Thyroid gland (tissue), 4 donors: ENCODE data around the gene CD276. TPM values are rescaled to one million over a fixed set of nuclear protein-coding genes. Genes with fewer than 3 reads are reported as not detected.

Experiments used
- DNase-seq, 2 donors: peaks; one replicate each; pipeline ENCODE4 v3.0.0-alpha.2; 2019
- H3K27ac ChIP-seq, 3 donors: fragments of 200-600 bp; sonication (generic); 1 replicate in 2 of 3; 2 replicates in 1 of 3; pipeline ENCODE4 v1.5.1; 2016 to 2019; ENCODE audit warnings: mild to moderate bottlenecking in 1 of 3, moderate library complexity in 1 of 3
- H3K27me3 ChIP-seq: fragments of 200-600 bp; sonication (generic); one replicate; pipeline ENCODE4 v1.5.1; 2019
- H3K36me3 ChIP-seq, 2 donors: fragments of 200-600 bp; sonication (generic); one replicate each; pipeline ENCODE4 v1.5.1; 2016 to 2019
- H3K4me1 ChIP-seq, 2 donors: fragments of 200-600 bp; sonication (generic); one replicate each; pipeline ENCODE4 v1.5.1; 2017 to 2019
- H3K4me3 ChIP-seq, 3 donors: fragments of 200-600 bp; sonication (generic); replicated peaks in 1 of 3; 1 replicate in 2 of 3; 2 replicates in 1 of 3; pipeline ENCODE4 v1.5.1; 2016; ENCODE audit warnings: mild to moderate bottlenecking in 1 of 3
- H3K9me3 ChIP-seq: fragments of 200-600 bp; sonication (generic); one replicate; pipeline ENCODE4 v1.5.1; 2017
- CTCF ChIP-seq, 6 experiments: fragments of 200-600 bp in 3 of 6; fragments of 450-650 bp in 3 of 6; sonication (generic) in 3 of 6; IDR thresholded peaks; one replicate each; pipeline ENCODE4 v1.5.1; 2016 to 2019; ENCODE audit warnings: antibody characterized with exemption in 6 of 6, mild to moderate bottlenecking in 2 of 6, inconsistent platforms in 1 of 6, moderate library complexity in 1 of 6
- POLR2A ChIP-seq, 2 donors: fragments of 450-650 bp; IDR thresholded peaks; one replicate each; pipeline ENCODE4 v1.6.1; 2017; ENCODE audit warnings: antibody characterized with exemption in 2 of 2, mild to moderate bottlenecking in 2 of 2, moderate library complexity in 1 of 2
- WGBS, 2 donors: methylation state at CpG; one replicate each; pipeline ENCODE4 v1.1.5; 2017; 5-methylcytosine and 5-hydroxymethylcytosine counted together
- intact Hi-C: fragments of 100-400 bp; cut with DNase I; formaldehyde crosslinking; loops from one replicate; pipeline ENCODE4 v1.15.1; 2023
- total RNA-seq, 4 donors: library from RNA; depleted of rRNA; stranded (reverse); fragments of >200 nt; gene quantifications; one replicate each; pipeline ENCODE4 v1.2.3, GENCODE V29; 2016

CD276 gene
- total RNA-seq, 4 donors from 2014 or later, result 22.6 to 39.5 (median 28.9) TPM

- Histone ChIP-seq H3K4me1 (peaks cover 7 to 29% of the 10 kb centered on the region in 2 donors), H3K27ac (peak overlapping the region in 2 of 3 donors; percentile 79 to 87), H3K27me3 (no peaks in the 10 kb centered on the region), H3K9me3 (no peaks in the 10 kb centered on the region), H3K4me3 (no peak overlapping the region), H3K36me3 (no peaks in the 10 kb centered on the region)
- WGBS, 2 donors, result 56 to 62% methylated on average over 7 of the region's 7 CpGs
- TF ChIP-seq POLR2A (IDR thresholded peaks at IDR 0.05) (no peak), CTCF (IDR thresholded peaks at IDR 0.05) (peak in 3 of 6 experiments; percentile 27 to 39 (median 31))
- no peak for DNase-seq
- intact Hi-C loops, result no loop called here
Measured at GRCh38 chr15:73683257-73683776, 866 bp upstream of the CD276 start.

- Histone ChIP-seq H3K27ac (peak overlapping the region; percentile 58 to 87 (median 79)), H3K4me1 (peaks cover 7 to 34% of the 10 kb centered on the region in 2 donors), H3K36me3 (no peaks in the 10 kb centered on the region), H3K27me3 (no peaks in the 10 kb centered on the region), H3K4me3 (peak overlapping the region; percentile 54 to 97 (median 90)), H3K9me3 (no peaks in the 10 kb centered on the region)
- intact Hi-C loops, result no loop called here
- 7 to 9% methylated on average over 20 to 23 of the region's 52 CpGs for WGBS, 2 donors
- DNase-seq, result peak; percentile 37 to 43
- TF ChIP-seq CTCF (IDR thresholded peaks at IDR 0.05), result no peak
- TF ChIP-seq POLR2A (IDR thresholded peaks at IDR 0.05), result no peak
Measured at GRCh38 chr15:73684581-73685455, 635 bp downstream of the CD276 start.

- peaks cover 7 to 34% of the 10 kb centered on the region in 2 donors for H3K4me1 ChIP-seq
- 70 to 75% methylated on average over 6 of the region's 6 CpGs for WGBS, 2 donors
- DNase-seq, result no peak
Measured at GRCh38 chr15:73685981-73686380, 1.8 kb downstream of the CD276 start.

GRCh38 chr15:73686781-73687256 lies 2.6 kb downstream of the CD276 start:
- intact Hi-C loops, result no loop called here
- Histone ChIP-seq H3K27ac (peak overlapping the region in 1 of 3 donors; percentile 15), H3K36me3 (no peaks in the 10 kb centered on the region), H3K27me3 (no peaks in the 10 kb centered on the region), H3K4me3 (no peak overlapping the region), H3K4me1 (peaks cover 7 to 34% of the 10 kb centered on the region in 2 donors), H3K9me3 (no peaks in the 10 kb centered on the region)
- WGBS, 2 donors, result 60 to 71% methylated on average over 4 of the region's 4 CpGs
- no peak for DNase-seq
- no peak for TF ChIP-seq POLR2A (IDR thresholded peaks at IDR 0.05)
- no peak for TF ChIP-seq CTCF (IDR thresholded peaks at IDR 0.05)

More at GRCh38 chr15:73685981-73686380, 1.8 kb downstream of the CD276 start:
- intact Hi-C loops, result no loop called here
- TF ChIP-seq CTCF (IDR thresholded peaks at IDR 0.05), result no peak
- no peak for TF ChIP-seq POLR2A (IDR thresholded peaks at IDR 0.05)
- no peaks in the 10 kb centered on the region for H3K9me3 ChIP-seq
- H3K36me3 ChIP-seq, result no peaks in the 10 kb centered on the region
- no peaks in the 10 kb centered on the region for H3K27me3 ChIP-seq
- H3K4me3 ChIP-seq, result no peak overlapping the region
- peak overlapping the region in 1 of 3 donors; percentile 50 for H3K27ac ChIP-seq

- 97 to 100% methylated on average over 2 of the region's 2 CpGs for WGBS, 2 donors
- Histone ChIP-seq H3K4me3 (no peak overlapping the region), H3K27me3 (no peaks in the 10 kb centered on the region), H3K27ac (no peak overlapping the region), H3K9me3 (no peaks in the 10 kb centered on the region), H3K36me3 (no peaks in the 10 kb centered on the region), H3K4me1 (peaks cover 7 to 34% of the 10 kb centered on the region in 2 donors)
- intact Hi-C loops, result no loop called here
- no peak for TF ChIP-seq POLR2A (IDR thresholded peaks at IDR 0.05)
- TF ChIP-seq CTCF (IDR thresholded peaks at IDR 0.05), result no peak
- no peak for DNase-seq
Measured at GRCh38 chr15:73687351-73687750, 3.2 kb downstream of the CD276 start.
